Trophoblast cell (in vitro differentiated cells and primary cell): ENCODE measurements around the gene PRKD2.

Experiments
- DNase-seq, 2 donors: peaks; one replicate each; pipeline ENCODE4 v3.0.0-alpha.2; 2016
- H2AFZ ChIP-seq: 2 replicates; pipeline ENCODE4 v1.6.1; 2013; ENCODE audit warnings: low read length, moderate library complexity, mild to moderate bottlenecking; ENCODE audit not compliant: insufficient read depth, poor library complexity
- H2AK5ac ChIP-seq: 2 replicates; pipeline ENCODE4 v1.6.1; 2013; ENCODE audit warnings: mild to moderate bottlenecking, low read length
- H2BK120ac ChIP-seq: 2 replicates; pipeline ENCODE4 v1.6.1; 2013; ENCODE audit warnings: low read length, mild to moderate bottlenecking, moderate library complexity; ENCODE audit not compliant: insufficient read depth, poor library complexity
- H2BK12ac ChIP-seq: 2 replicates; pipeline ENCODE4 v1.6.1; 2013; ENCODE audit warnings: mild to moderate bottlenecking, low read length, moderate library complexity
- H2BK5ac ChIP-seq: 2 replicates; pipeline ENCODE4 v1.6.1; 2013; ENCODE audit warnings: low read length, low read depth, moderate library complexity, mild to moderate bottlenecking; ENCODE audit not compliant: poor library complexity
- H3K14ac ChIP-seq: 2 replicates; pipeline ENCODE4 v1.6.1; 2013; ENCODE audit warnings: mild to moderate bottlenecking, low read length
- H3K18ac ChIP-seq: 2 replicates; pipeline ENCODE4 v1.6.1; 2013; ENCODE audit warnings: mild to moderate bottlenecking, low read length
- H3K23ac ChIP-seq: 2 replicates; pipeline ENCODE4 v1.6.1; 2013; ENCODE audit warnings: low read length
- H3K27ac ChIP-seq: 2 replicates; pipeline ENCODE4 v1.5.1; 2013; ENCODE audit warnings: low read depth, mild to moderate bottlenecking, inconsistent platforms, low read length, moderate library complexity
- H3K27me3 ChIP-seq: 2 replicates; pipeline ENCODE4 v1.6.1; 2013; ENCODE audit warnings: inconsistent platforms, mild to moderate bottlenecking, low read length, moderate library complexity; ENCODE audit not compliant: insufficient read depth
- H3K36me3 ChIP-seq, 2 experiments: 1 replicate in 1 of 2; 2 replicates in 1 of 2; pipeline ENCODE4 v1.6.1; 2013; ENCODE audit warnings: low read length in 2 of 2, mild to moderate bottlenecking in 2 of 2, moderate library complexity in 1 of 2; ENCODE audit not compliant: insufficient read depth in 2 of 2, control insufficient read depth in 1 of 2
- H3K4ac ChIP-seq: 2 replicates; pipeline ENCODE4 v1.6.1; 2013; ENCODE audit warnings: low read depth, mild to moderate bottlenecking, low read length, moderate library complexity
- H3K4me1 ChIP-seq, 2 experiments: 1 replicate in 1 of 2; 2 replicates in 1 of 2; pipeline ENCODE4 v1.6.1; 2013; ENCODE audit warnings: low read length in 2 of 2, mild to moderate bottlenecking in 2 of 2, moderate library complexity in 1 of 2; ENCODE audit not compliant: insufficient read depth in 2 of 2, control insufficient read depth in 1 of 2
- H3K4me2 ChIP-seq: 2 replicates; pipeline ENCODE4 v1.6.1; 2013; ENCODE audit warnings: inconsistent platforms, mild to moderate bottlenecking, low read length, moderate library complexity
- H3K4me3 ChIP-seq: 2 replicates; pipeline ENCODE4 v1.5.1; 2013; ENCODE audit warnings: mild to moderate bottlenecking, low read depth, low read length, inconsistent platforms
- H3K79me1 ChIP-seq: one replicate; pipeline ENCODE4 v1.6.1; 2013; ENCODE audit warnings: low read length
- H3K79me2 ChIP-seq: 2 replicates; pipeline ENCODE4 v1.6.1; 2013; ENCODE audit warnings: low read length, mild to moderate bottlenecking; ENCODE audit not compliant: control insufficient read depth, insufficient read depth, poor library complexity
- H3K9ac ChIP-seq: 2 replicates; pipeline ENCODE4 v1.6.1; 2013; ENCODE audit warnings: mild to moderate bottlenecking, low read length
- H3K9me3 ChIP-seq: 2 replicates; pipeline ENCODE4 v1.6.1; 2013; ENCODE audit warnings: low read depth, mild to moderate bottlenecking, control low read depth, inconsistent platforms, low read length; ENCODE audit not compliant: insufficient read depth
- H4K12ac ChIP-seq: 2 replicates; pipeline ENCODE4 v1.6.1; 2013; ENCODE audit warnings: low read depth, mild to moderate bottlenecking, low read length, moderate library complexity
- H4K8ac ChIP-seq: 2 replicates; pipeline ENCODE4 v1.6.1; 2013; ENCODE audit warnings: low read depth, mild to moderate bottlenecking, low read length, moderate library complexity
- H4K91ac ChIP-seq: one replicate; pipeline ENCODE4 v1.6.1; 2013; ENCODE audit warnings: low read depth, mild to moderate bottlenecking, low read length, moderate library complexity
- WGBS: extraction: QIAGEN DNeasy Blood & Tissue Kit; methylation state at CpG from one replicate; pipeline ENCODE4 v1.1.7; 2013; ENCODE audit warnings: missing lambda C conversion rate; ENCODE audit not compliant: insufficient read length, insufficient coverage; ENCODE audit errors: extremely low coverage; 5-methylcytosine and 5-hydroxymethylcytosine counted together

Gene PRKD2

DNA sequence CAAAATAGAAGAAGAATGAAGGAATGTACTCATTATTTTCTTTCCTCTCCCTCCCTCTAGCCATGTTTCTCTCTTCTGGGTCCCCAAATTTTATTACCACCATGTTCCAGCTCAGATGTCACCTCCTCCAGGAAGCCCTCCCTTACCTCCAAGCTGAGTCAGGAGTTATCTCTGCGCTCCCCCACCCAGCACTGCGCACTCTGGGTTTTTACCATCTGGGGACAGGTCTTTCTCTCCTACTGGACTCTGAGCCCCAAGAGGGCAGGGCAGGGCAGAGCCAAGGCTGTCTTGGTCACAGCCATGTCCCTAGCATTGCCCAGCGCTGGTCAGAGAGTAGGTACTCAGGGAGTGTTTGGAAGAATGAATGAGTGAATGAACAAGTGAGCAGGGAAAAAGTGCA, 83.8 kb downstream of the PRKD2 start:
- peaks cover 12 to 16% of the 10 kb centered on the region in 2 experiments for H3K4me1 ChIP-seq
- no peak overlapping the region for H3K4ac ChIP-seq
- no peak overlapping the region for H4K91ac ChIP-seq
- no peaks in the 10 kb centered on the region for H3K79me2 ChIP-seq
- no peak overlapping the region for H3K4me3 ChIP-seq
- H3K27me3 ChIP-seq, result peaks cover 17% of the 10 kb centered on the region
- no peak overlapping the region for H3K4me2 ChIP-seq
- no peak overlapping the region for H2AFZ ChIP-seq
- H3K27ac ChIP-seq, result no peak overlapping the region
- no peak overlapping the region for H4K12ac ChIP-seq
- H4K8ac ChIP-seq, result no peak overlapping the region
- H3K9ac ChIP-seq, result no peak overlapping the region
- H3K23ac ChIP-seq, result no peak overlapping the region
- H3K79me1 ChIP-seq, result no peaks in the 10 kb centered on the region
- no peak for DNase-seq
- no peak overlapping the region for H2BK5ac ChIP-seq
- no peaks in the 10 kb centered on the region for H3K36me3 ChIP-seq
- H2BK120ac ChIP-seq, result no peak overlapping the region
- H3K14ac ChIP-seq, result no peak overlapping the region
- no peaks in the 10 kb centered on the region for H3K9me3 ChIP-seq
- H3K18ac ChIP-seq, result no peak overlapping the region
- H2BK12ac ChIP-seq, result no peak overlapping the region
- WGBS, result no CpG with 5 or more reads among the region's 3 CpGs
- no peak overlapping the region for H2AK5ac ChIP-seq

GRCh38 chr19:46631481-46631880, 85.4 kb downstream of the PRKD2 start:
- Histone ChIP-seq H3K36me3 (no peaks in the 10 kb centered on the region), H3K14ac (no peak overlapping the region), H4K8ac (no peak overlapping the region), H3K79me2 (no peaks in the 10 kb centered on the region), H2AFZ (no peak overlapping the region), H3K9ac (no peak overlapping the region), H3K27me3 (peaks cover 12% of the 10 kb centered on the region), H4K91ac (no peak overlapping the region), H2AK5ac (no peak overlapping the region), H2BK12ac (no peak overlapping the region), H3K4ac (no peak overlapping the region), H3K4me2 (no peak overlapping the region), H3K18ac (no peak overlapping the region), H3K79me1 (no peaks in the 10 kb centered on the region), H2BK5ac (no peak overlapping the region), H4K12ac (no peak overlapping the region), H3K4me1 (peaks cover 12 to 16% of the 10 kb centered on the region in 2 experiments), H3K23ac (no peak overlapping the region), H3K9me3 (no peaks in the 10 kb centered on the region), H2BK120ac (no peak overlapping the region), H3K27ac (no peak overlapping the region), H3K4me3 (no peak overlapping the region)
- DNase-seq, result no peak
- WGBS, result no CpG with 5 or more reads among the region's 6 CpGs

- Histone ChIP-seq H4K8ac (no peak overlapping the region), H3K4me3 (no peak overlapping the region), H3K23ac (no peak overlapping the region), H2BK5ac (no peak overlapping the region), H4K12ac (peak overlapping the region; percentile 31), H3K27ac (no peak overlapping the region), H3K9ac (no peak overlapping the region), H3K4me1 (peaks cover 17 to 19% of the 10 kb centered on the region in 2 experiments), H2BK12ac (no peak overlapping the region), H4K91ac (no peak overlapping the region), H2AFZ (no peak overlapping the region), H3K27me3 (peaks cover 9% of the 10 kb centered on the region), H3K4me2 (no peak overlapping the region), H3K4ac (no peak overlapping the region), H3K79me1 (no peaks in the 10 kb centered on the region), H3K18ac (no peak overlapping the region), H2AK5ac (no peak overlapping the region), H3K9me3 (no peaks in the 10 kb centered on the region), H3K36me3 (no peaks in the 10 kb centered on the region), H3K79me2 (no peaks in the 10 kb centered on the region), H2BK120ac (no peak overlapping the region), H3K14ac (no peak overlapping the region)
- WGBS, result no CpG with 5 or more reads among the region's 14 CpGs
- DNase-seq, result no peak
Observed at GRCh38 chr19:46630586-46631205, 86.2 kb downstream of the PRKD2 start.

DNA sequence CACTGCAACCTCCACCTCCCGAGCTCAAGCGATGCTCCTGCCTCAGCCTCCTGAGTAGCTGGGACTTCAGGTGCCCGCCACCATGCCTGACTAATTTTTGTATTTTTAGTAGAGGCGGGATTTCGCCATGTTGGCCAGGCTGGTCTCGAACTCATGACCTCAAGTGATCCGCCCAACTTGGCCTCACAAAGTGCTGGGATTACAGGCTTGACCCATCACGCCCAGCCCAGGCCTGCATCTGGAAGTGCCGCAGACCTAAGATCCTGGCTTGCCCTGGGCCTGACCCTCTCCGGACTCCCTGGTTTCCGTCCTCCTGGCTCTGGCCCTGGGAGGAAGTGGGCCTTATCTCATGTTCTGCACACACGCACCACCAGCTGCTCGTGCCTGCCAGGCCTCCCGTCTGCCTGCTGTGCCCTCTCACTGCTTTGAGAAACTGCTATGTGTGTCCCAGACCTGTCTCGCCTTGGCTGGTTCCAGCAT, 87.3 kb downstream of the PRKD2 start:
- H2AK5ac ChIP-seq, result no peak overlapping the region
- H4K12ac ChIP-seq, result no peak overlapping the region
- no peak overlapping the region for H2BK5ac ChIP-seq
- H3K79me2 ChIP-seq, result no peaks in the 10 kb centered on the region
- H3K23ac ChIP-seq, result no peak overlapping the region
- H3K4me1 ChIP-seq, result peaks cover 17 to 23% of the 10 kb centered on the region in 2 experiments
- H2BK120ac ChIP-seq, result no peak overlapping the region
- no peak overlapping the region for H3K14ac ChIP-seq
- peaks cover 2% of the 10 kb centered on the region for H3K27me3 ChIP-seq
- no peak overlapping the region for H3K4ac ChIP-seq
- H3K9ac ChIP-seq, result no peak overlapping the region
- no peaks in the 10 kb centered on the region for H3K9me3 ChIP-seq
- no peak overlapping the region for H2BK12ac ChIP-seq
- no peak overlapping the region for H3K27ac ChIP-seq
- H3K18ac ChIP-seq, result no peak overlapping the region
- H3K4me2 ChIP-seq, result no peak overlapping the region
- WGBS, result no CpG with 5 or more reads among the region's 15 CpGs
- H4K8ac ChIP-seq, result no peak overlapping the region
- no peak overlapping the region for H3K4me3 ChIP-seq
- DNase-seq, result no peak
- no peaks in the 10 kb centered on the region for H3K36me3 ChIP-seq
- H4K91ac ChIP-seq, result no peak overlapping the region
- H2AFZ ChIP-seq, result no peak overlapping the region
- H3K79me1 ChIP-seq, result no peaks in the 10 kb centered on the region
